K562 (cell line): ENCODE results near the gene MYBPHL. TPM values are rescaled to one million over a fixed set of nuclear protein-coding genes. Genes with fewer than 3 reads are reported as not detected.
A peak's percentile ranks its signal among the peaks of the same experiment; 100 is the strongest.

Experiments
- ARID2 ChIP-seq: fragments of 450-650 bp; IDR thresholded peaks from 2 replicates; pipeline ENCODE4 v1.6.1; 2017; ENCODE audit warnings: antibody characterized with exemption, mild to moderate bottlenecking
- CREB1 ChIP-seq, 2 experiments: sonication (generic) in 1 of 2; formaldehyde crosslinking in 1 of 2; IDR thresholded peaks; 2 replicates each; pipeline versions ENCODE4 v1.6.1 to v1.8.0; 2012 to 2022; ENCODE audit warnings: inconsistent platforms in 1 of 2, mild to moderate bottlenecking in 1 of 2, missing genetic modification reagents in 1 of 2, moderate library complexity in 1 of 2
- ERF ChIP-seq: fragments of 450-650 bp; formaldehyde crosslinking; IDR thresholded peaks from 2 replicates; pipeline ENCODE4 v1.4.0; 2020; ENCODE audit warnings: mild to moderate bottlenecking, mixed read lengths
- ETS2 ChIP-seq: IDR thresholded peaks from 2 replicates; pipeline ENCODE4 v1.6.1; 2016; ENCODE audit warnings: borderline replicate concordance, missing genetic modification characterization, mild to moderate bottlenecking, moderate library complexity, missing compliant biosample characterization; ENCODE audit not compliant: poor library complexity, severe bottlenecking
- EZH2 ChIP-seq: IDR thresholded peaks from 2 replicates; pipeline ENCODE4 v1.6.1; 2012; ENCODE audit warnings: low read depth, mild to moderate bottlenecking, inconsistent platforms, low read length, borderline replicate concordance
- FOXK1 ChIP-seq: sonication (generic); formaldehyde crosslinking; IDR thresholded peaks from 2 replicates; pipeline ENCODE4 v1.8.0; 2022; ENCODE audit warnings: missing genetic modification reagents, mild to moderate bottlenecking, borderline replicate concordance
- GTF2F1 ChIP-seq: IDR thresholded peaks from 2 replicates; pipeline ENCODE4 v1.6.1; 2011; ENCODE audit warnings: low read depth, low read length, improper control_type of control experiment
- HOMEZ ChIP-seq: fragments of 250-450 bp; sonication (Bioruptor Pico); IDR thresholded peaks from 2 replicates; pipeline ENCODE4 v1.4.0; 2020; ENCODE audit warnings: mild to moderate bottlenecking, moderate library complexity
- JUND ChIP-seq, 2 experiments: IDR thresholded peaks; 2 replicates in 1 of 2; 3 replicates in 1 of 2; pipeline ENCODE4 v1.6.1; 2011; ENCODE audit warnings: borderline replicate concordance in 2 of 2, low read depth in 2 of 2, low read length in 2 of 2, improper control_type of control experiment in 1 of 2, missing biosample characterization in 1 of 2, missing genetic modification characterization in 1 of 2, missing genetic modification reagents in 1 of 2
- KAT8 ChIP-seq: fragments of 450-650 bp; IDR thresholded peaks from 2 replicates; pipeline ENCODE4 v1.6.1; 2016; ENCODE audit warnings: low read depth, mild to moderate bottlenecking
- NFIX ChIP-seq: fragments of 250-450 bp; sonication (Bioruptor Pico); IDR thresholded peaks from 2 replicates; pipeline ENCODE4 v1.4.0; 2020; ENCODE audit warnings: low read depth, mild to moderate bottlenecking, moderate library complexity
- NFXL1 ChIP-seq: fragments of 450-650 bp; formaldehyde crosslinking; IDR thresholded peaks from 2 replicates; pipeline ENCODE4 v1.4.0; 2021; ENCODE audit warnings: mild to moderate bottlenecking
- NR3C1 ChIP-seq: sonication (generic); formaldehyde crosslinking; IDR thresholded peaks from 2 replicates; pipeline ENCODE4 v1.8.1; 2022; ENCODE audit warnings: missing genetic modification reagents
- PHF20 ChIP-seq: fragments of 450-650 bp; IDR thresholded peaks from 2 replicates; pipeline ENCODE4 v1.6.1; 2018; ENCODE audit not compliant: partially characterized antibody
- POLR2H ChIP-seq: IDR thresholded peaks from 2 replicates; pipeline ENCODE4 v1.6.1; 2016; ENCODE audit warnings: missing genetic modification characterization, low read depth, mild to moderate bottlenecking, control low read depth, missing compliant biosample characterization, moderate library complexity
- PTBP1 ChIP-seq: fragments of 200-400 bp; formaldehyde crosslinking; IDR thresholded peaks from 2 replicates; pipeline ENCODE4 v1.6.1; 2017; ENCODE audit warnings: low read depth, low read length
- RB1 ChIP-seq: fragments of 450-650 bp; IDR thresholded peaks from 2 replicates; pipeline ENCODE4 v1.6.1; 2017; ENCODE audit warnings: low read depth, mild to moderate bottlenecking
- RBM34 ChIP-seq: fragments of 200-400 bp; formaldehyde crosslinking; IDR thresholded peaks from 2 replicates; pipeline ENCODE4 v1.6.1; 2018; ENCODE audit warnings: low read length, borderline replicate concordance; ENCODE audit not compliant: insufficient read depth
- SMAD2 ChIP-seq: fragments of 150-350 bp; IDR thresholded peaks from 2 replicates; pipeline ENCODE4 v1.6.1; 2014; ENCODE audit warnings: low read depth, mild to moderate bottlenecking, low read length
- TFAM ChIP-seq: fragments of 250-450 bp; sonication (Bioruptor Pico); conservative IDR thresholded peaks from 2 replicates; pipeline ENCODE4 v1.5.0; 2021; ENCODE audit warnings: mild to moderate bottlenecking, moderate library complexity
- ZEB2 ChIP-seq: fragments of 450-650 bp; IDR thresholded peaks from 2 replicates; pipeline ENCODE4 v1.6.1; 2016
- ZNF12 ChIP-seq: sonication (generic); formaldehyde crosslinking; IDR thresholded peaks from 2 replicates; pipeline ENCODE4 v1.4.0; 2020; ENCODE audit warnings: mild to moderate bottlenecking, missing genetic modification reagents
- ZNF280B ChIP-seq: fragments of 250-450 bp; sonication (Bioruptor Pico); IDR thresholded peaks from 2 replicates; pipeline ENCODE4 v1.5.1; 2021; ENCODE audit warnings: mild to moderate bottlenecking
- ZNF316 ChIP-seq: fragments of 450-650 bp; IDR thresholded peaks from 2 replicates; pipeline ENCODE4 v1.6.1; 2016
- ZNF644 ChIP-seq: fragments of 200-800 bp; sonication (Bioruptor generic); IDR thresholded peaks from 2 replicates; pipeline ENCODE4 v1.6.1; 2016; ENCODE audit warnings: low read depth, missing genetic modification characterization, missing compliant biosample characterization
- polyA plus RNA-seq, 8 experiments: library from polyadenylated mRNA; depleted of rRNA in 4 of 8; stranded (reverse) in 5 of 8; unstranded in 3 of 8; fragments of >200 nt; fragmentation: Nextera tagmentation in 2 of 8; fragmentation: Illumina TruSeq in 1 of 8; extraction: Ambion mirVana in 2 of 8; extraction: Trizol in 1 of 8; gene quantifications; 2 replicates each; pipeline versions ENCODE4 v1.2.1 to v1.2.3, GENCODE V29; 2011 to 2014; ENCODE audit warnings: inconsistent platforms in 1 of 8, missing spikeins in 1 of 8
- total RNA-seq, 7 experiments: library from RNA; depleted of rRNA in 6 of 7; stranded (reverse); fragments of >200 nt in 6 of 7; fragmentation: Illumina TruSeq in 2 of 7; extraction: Trizol in 2 of 7; gene quantifications; 2 replicates each; pipeline versions ENCODE4 v1.2.1 to v1.2.3, GENCODE V29; 2011 to 2021; ENCODE audit warnings: low replicate concordance in 1 of 7
- TF ChIP-seq, protein P1 (sequence below): fragments of 250-450 bp; sonication (Bioruptor Pico); IDR thresholded peaks from 2 replicates; pipeline ENCODE4 v1.9.0; 2021; ENCODE audit warnings: mild to moderate bottlenecking, inconsistent platforms

The MYBPHL gene
- total and polyA plus RNA-seq, 9 of the 15 experiments (the other 6 are each of a cell fraction or from before 2014, with no cell fraction given): 0.20 to 1.9 (median 0.33) TPM

- TF ChIP-seq, protein P1, sequence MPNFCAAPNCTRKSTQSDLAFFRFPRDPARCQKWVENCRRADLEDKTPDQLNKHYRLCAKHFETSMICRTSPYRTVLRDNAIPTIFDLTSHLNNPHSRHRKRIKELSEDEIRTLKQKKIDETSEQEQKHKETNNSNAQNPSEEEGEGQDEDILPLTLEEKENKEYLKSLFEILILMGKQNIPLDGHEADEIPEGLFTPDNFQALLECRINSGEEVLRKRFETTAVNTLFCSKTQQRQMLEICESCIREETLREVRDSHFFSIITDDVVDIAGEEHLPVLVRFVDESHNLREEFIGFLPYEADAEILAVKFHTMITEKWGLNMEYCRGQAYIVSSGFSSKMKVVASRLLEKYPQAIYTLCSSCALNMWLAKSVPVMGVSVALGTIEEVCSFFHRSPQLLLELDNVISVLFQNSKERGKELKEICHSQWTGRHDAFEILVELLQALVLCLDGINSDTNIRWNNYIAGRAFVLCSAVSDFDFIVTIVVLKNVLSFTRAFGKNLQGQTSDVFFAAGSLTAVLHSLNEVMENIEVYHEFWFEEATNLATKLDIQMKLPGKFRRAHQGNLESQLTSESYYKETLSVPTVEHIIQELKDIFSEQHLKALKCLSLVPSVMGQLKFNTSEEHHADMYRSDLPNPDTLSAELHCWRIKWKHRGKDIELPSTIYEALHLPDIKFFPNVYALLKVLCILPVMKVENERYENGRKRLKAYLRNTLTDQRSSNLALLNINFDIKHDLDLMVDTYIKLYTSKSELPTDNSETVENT (CRISPR knock-in tag): no peak
- no peak for TF ChIP-seq ZNF280B (CRISPR knock-in tag)
- TF ChIP-seq POLR2H (tag): no peak
- no peak for TF ChIP-seq KAT8
- TF ChIP-seq ETS2 (tag): no peak
- no peak for TF ChIP-seq HOMEZ
- TF ChIP-seq ARID2: no peak
- TF ChIP-seq ZNF316: no peak
- TF ChIP-seq ZNF12 (CRISPR knock-in tag): no peak
- no peak for TF ChIP-seq CREB1 (IDR thresholded peaks at IDR 0.05)
- no peak for TF ChIP-seq CREB1 (CRISPR knock-in tag; IDR thresholded peaks at IDR 0.05)
- no peak for TF ChIP-seq NFIX (CRISPR knock-in tag)
- TF ChIP-seq EZH2: no peak
- TF ChIP-seq JUND (IDR thresholded peaks at IDR 0.05; ENCODE audit: borderline replicate concordance, low read depth, low read length): no peak; the same call in 1 of the 2 replicates
- TF ChIP-seq JUND (tag; IDR thresholded peaks at IDR 0.05; ENCODE audit: borderline replicate concordance, low read depth, low read length): peak; percentile 57; the same call in 1 of the 3 replicates
- TF ChIP-seq PHF20: no peak
- no peak for TF ChIP-seq NFXL1 (CRISPR knock-in tag)
- 0 out of 2 replicates have a peak, but pooled peaks have one; percentile 9 for TF ChIP-seq ZEB2
- TF ChIP-seq ZNF644 (tag): no peak
- TF ChIP-seq RBM34: no peak
- no peak for TF ChIP-seq SMAD2
- no peak for TF ChIP-seq TFAM
- TF ChIP-seq ERF (CRISPR knock-in tag): peak; percentile 56; the same call in 1 of the 2 replicates
- TF ChIP-seq GTF2F1: no peak
- no peak for TF ChIP-seq FOXK1 (CRISPR knock-in tag)
- no peak for TF ChIP-seq PTBP1
- TF ChIP-seq NR3C1: no peak
- TF ChIP-seq RB1: no peak
Observed at GRCh38 chr1:109290998-109291397, 15.8 kb downstream of the MYBPHL start (continued).
